GM21825 (cell line): ENCODE data around the gene ZBTB1.
"Not testable (repeated sequence)": the region's sequence is repeated elsewhere in the genome, so short reads cannot be mapped to it uniquely, and the experiment has no call there.

Experiments
- ATAC-seq: cut with Tn5 transposase; IDR thresholded peaks from one replicate; pipeline ENCODE4 v1.9.1; 2021; ENCODE audit warnings: mild to moderate bottlenecking, moderate library complexity; ENCODE audit not compliant: unreplicated experiment

The ZBTB1 gene

DNA sequence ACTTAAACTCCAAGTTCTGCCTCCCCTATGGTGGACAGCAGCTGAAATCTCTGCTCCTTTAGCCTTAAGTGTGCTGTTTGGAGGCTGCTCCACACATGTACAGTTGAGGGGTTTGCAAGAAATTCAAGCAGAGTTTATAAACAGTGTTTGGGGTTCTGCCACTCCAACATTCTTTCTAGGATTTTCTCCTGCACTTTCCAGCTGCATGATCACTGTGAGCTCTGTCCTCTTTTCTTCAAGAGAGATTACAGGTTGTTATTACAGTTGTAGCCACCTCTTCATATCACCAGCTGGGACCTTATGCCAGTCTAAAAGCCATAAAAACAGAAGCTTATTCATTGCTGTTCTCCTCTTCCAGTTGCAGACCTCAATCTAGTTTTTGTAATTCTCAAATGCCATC lies 9.3 kb upstream of the ZBTB1 start:
- ATAC-seq: no peak

DNA sequence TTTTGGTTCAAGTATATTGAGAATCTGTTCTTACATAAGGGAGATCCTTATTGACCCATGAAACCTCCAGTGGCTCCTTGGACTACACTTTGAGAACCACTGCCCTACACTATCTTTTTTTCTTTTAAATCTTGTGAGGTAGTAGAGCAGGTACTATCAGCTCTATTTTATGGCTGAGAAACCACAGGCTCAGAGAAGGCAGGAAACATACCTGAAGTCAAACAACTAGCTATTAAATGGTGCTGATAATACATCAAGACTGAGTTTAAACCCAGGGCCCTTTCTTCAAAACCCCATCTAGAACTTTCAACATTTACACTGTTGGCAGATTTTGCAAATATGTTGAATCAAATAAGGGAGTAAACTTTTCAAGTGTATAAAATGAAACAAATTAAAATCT lies 7.8 kb upstream of the ZBTB1 start:
- ATAC-seq: no peak

DNA sequence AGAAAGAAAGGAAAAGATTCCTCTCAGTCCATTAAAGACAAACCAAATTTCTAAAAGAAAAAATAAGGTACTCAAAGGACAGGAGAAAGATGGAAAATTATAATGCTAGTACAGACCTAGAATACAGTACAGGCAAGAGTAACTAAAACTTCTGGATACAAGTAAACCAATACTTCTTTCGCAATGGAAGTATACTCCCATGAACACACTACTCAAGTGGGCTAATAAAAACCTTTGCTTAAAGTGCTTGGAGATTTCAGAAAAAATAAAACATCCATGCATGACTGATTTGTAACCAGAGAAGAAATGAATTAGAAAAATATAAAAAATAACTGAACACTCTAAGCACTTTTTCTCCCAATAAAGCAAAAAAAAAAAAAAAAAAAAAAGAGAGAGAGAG lies 4.5 kb upstream of the ZBTB1 start:
- ATAC-seq: no peak

DNA sequence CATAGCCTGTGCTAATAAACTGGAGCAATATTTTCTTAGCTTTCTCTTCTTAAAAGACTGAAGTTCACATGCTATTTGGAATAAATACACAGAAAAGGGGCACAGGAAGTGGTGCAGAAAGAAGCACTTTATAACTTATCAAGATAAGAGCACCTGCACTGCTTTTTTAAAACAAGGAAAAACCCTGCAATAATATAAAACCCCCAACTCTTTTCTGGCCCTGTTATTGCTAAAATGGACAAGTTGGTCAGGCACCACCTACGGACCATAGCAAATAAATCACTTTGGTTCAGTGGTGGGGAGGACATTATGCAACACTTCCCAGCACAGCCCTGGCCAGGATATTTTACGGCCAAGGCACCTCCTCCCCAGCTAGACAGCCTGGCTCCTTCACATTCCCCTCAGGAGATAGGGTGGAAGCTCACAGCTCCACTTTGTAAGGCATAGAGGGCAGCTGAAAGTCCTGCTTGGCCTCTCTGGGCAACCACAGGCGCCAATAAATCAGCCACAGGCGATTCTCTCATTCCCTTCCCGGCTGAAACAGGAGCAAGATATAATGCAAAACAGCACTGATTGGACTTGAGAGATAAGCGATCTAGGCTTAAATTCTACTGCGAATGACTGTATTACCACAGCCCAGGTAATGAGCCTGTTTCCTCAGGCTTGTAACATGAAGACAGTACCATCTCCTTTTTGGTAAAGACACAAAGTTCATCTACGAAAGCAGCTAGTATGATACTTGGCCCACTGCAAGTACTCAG lies 3.0 kb upstream of the ZBTB1 start:
- ATAC-seq: no peak

DNA sequence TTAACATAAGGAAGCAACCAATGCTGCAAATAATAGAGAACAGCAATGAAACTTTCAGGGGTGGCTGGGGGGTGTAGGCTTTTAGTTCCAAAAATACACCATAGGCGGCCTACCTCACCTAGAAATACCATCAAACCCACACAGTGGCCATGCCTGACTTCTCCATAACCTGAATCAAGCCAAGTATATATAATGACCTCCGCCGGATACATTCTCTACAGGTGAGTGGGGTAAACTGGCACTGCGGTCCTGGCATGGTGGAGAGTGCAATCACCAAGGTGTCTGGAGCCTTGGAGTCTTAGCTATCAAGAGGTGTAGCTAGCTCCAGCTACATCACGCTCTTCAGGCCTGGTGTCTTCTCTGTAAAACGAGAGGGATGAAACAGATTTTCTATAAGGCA lies 2.1 kb upstream of the ZBTB1 start:
- no peak for ATAC-seq

DNA sequence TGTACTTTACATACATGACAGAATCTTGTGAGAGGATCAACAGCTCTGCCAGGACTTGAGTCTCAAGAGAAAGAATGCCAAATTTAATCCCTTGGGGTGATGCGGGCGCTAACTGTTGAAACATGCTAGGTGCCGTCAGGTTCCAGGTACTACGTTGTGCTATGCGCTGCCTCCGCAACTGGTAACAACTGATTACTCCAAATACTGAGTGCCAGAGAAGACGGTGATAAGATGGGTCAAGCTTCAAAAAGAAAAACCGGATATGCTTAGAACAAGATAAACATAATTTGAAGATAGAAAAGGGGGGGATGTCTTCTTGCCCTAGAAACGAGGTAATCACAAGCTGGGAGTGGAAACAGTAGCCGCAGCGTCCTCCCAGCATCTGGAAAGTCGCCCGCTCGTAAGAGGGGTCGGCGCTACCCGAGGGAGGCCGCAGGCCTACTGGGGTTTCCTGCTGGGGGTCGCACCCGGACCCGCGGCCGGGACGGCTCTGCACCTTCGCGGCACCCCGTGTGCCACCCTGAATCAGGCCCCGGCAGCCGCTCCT lies 1.6 kb upstream of the ZBTB1 start:
- peak; percentile 2 for ATAC-seq

DNA sequence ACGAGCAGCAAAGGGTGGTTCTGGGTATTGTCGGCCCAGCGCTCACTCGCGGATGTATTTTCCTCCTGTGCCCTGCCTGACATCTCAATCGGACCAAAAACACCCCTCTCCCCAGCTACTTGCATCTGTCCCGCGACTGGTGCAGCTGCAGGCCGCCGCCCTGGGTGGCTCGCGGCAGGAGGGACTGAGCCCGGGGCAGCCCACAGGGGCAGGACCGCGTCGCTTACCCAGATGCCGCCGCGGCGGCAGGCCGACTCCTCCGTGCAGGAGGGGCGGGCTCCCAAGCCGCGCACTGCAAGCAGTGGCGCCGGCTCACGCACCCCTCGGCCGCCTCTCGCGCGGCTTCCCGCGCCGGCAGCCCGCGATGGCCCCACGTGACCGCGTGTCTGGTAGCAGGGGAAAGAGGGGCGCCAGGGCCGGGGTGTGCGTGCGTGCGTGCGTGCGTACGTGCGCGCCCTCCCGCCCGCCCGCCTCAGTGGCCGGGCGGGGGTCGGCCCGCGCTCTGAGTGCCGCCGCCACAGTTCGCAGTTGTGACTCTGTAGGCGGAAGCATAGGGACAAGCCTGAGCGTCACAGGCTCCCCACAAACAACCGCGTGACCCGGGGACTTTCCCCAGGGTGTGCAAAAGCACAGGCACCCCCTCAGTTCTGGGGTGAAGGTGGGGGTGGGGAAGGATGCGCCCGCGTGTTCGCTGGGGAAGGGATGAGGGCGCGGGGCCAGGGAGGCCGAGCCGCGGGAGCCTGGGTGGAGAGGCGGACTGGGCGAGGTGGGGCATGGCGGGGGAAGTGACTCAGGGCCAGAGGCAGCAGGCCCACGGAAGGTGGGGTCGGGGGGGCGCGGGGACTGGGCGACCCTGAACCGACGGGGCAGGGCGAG lies 898 bp upstream of the ZBTB1 start, which contains the start of gene ZBTB25:
ZBTB25 (minus strand) TSS at position 405 of the 876 bp plus-strand sequence. CDS start 13,305 bp downstream, outside the sequence.
- ATAC-seq: peak; percentile 56

DNA sequence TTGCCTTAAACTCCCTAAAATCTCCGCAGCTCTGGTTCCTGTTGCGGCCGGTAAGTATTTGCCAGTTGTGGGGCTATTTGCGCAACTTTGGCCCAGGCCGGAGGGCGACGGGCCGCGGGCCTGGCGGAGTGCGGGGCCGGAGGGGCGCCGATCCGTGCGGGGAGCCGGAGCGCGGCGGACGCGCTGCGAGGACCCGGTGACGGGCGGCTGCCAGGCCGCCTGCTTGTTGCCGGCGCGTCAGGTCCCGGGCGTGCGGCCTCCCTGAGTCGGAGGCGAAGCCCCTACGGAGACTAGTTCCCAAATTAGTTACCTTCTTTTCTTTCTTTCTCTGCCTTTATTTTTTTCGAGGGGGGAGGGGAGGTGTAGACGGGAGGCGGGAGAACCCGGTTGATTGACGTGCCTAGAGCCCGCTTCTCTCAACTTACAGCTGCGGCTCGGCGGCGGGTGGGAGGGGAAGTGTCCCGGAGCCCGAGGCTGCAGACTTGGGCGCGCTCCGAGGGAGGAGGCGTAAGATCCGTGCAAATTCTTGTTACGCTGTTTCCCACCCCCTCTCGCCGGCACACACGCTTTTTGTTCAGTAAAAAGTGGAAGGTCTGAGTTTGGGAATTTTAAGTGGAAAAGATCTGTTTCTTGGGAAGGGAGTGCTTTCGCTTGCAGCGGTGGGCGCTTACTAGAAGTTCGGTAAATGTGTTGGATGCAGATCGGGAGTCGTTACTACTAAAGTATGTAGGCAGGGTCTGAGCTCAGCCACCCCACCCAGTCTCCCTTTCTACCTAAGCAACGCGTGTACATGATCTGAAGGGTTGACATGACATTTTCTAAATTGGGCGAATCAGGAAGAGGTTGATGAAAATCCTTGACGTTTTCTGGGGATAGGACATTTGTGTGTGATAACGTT lies 576 bp downstream of the ZBTB1 start:
- ATAC-seq: peak; percentile 24

DNA sequence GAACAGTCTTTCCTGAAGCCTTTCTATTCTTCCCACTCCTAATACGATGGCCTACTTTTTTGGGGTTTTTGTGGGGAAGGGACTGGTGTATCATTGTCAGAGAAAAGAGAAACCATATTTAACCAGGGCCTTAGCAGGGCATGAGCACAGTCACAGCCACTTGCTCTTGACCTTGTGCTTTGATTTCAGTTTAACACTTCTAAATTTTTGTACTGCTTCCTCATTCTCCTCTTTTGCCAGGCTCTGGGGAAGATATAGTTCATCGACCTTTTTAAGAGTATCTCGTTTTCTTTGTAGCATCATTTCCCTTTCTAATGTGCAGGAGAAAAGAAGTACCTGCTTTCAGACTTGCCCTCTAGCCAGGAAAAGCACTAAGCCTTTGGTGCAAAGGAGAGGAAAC lies 2.2 kb downstream of the ZBTB1 start:
- ATAC-seq: no peak

DNA sequence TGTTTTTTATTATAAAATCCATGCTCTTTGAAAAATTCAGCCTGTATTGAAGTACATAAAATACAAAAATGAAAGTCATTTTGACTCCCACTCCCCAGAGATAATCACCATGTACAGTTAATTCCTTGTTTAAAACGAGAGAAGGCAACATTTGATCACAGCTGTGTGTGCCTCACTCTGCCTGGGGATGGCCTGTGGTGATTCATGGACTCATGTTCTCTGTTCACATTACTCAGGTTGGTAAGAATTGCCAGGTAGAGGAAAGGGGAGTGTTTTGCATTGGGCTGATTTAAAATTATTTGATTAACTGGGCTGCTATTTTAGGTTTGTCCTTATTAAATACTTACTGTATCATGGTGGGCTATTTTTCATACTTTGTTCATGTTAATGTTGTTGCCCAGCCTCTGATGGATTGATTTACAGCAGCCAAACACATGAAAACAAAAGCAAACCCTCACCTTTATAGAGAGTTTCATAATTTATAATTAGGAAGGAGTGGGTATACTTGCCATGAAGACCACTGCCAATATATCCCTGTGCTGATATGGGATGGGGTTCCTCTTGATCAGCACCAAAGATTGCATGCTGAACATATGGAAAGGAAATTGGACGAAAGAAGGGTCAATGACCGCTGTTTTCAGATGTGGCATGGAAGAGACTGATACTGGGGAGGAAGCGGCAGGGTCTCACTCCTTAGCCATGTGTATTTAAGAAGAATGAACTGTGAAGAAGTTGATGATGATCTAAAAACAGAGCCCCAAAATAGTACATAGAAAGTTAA lies 3.0 kb downstream of the ZBTB1 start:
- ATAC-seq: no peak

DNA sequence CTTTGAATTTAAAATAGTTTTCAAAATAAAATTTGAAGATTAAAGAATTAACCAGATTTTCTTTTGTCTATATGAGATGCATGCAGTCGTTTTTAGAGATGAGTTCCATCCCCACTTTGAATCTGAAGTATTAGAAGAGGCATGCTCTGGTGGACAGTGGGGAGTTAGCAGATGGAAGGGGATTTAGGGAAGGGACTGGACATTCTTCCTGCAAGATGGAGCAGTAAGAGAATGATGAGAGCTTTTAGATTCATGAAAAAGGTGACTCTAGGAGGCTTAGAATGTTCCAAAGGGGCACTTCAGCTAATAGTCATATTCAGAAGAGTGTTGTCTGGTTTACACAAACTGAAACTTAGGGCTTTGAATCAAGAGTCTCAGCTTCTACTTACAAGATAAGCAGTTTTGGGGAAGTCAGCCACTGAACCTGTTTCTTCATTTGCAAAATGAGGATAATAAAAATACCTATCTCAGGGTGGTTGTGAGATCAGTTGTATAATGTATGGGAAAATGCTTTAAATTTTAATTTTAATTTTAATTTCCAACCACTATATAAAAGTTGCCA lies 3.7 kb downstream of the ZBTB1 start:
- no peak for ATAC-seq

DNA sequence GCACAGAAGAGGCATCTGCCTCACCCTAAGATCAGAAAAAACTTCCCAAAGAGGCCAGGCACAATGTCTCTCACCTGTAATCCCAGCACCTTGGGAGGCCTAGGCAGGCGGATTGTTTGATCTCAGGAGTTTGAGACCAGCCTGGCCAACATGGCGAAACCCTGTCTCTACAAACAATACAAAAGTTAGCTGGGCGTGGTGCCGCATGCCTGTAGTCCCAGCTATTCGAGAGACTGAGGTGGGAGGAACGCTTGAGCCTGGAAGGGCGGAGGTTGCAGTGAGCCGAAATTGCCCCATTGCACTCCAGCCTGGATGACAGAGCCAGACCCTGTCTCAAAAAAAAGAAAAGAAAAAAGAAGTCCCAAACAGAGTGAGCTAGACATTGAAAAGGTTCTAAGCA lies 4.5 kb downstream of the ZBTB1 start:
- no peak for ATAC-seq

DNA sequence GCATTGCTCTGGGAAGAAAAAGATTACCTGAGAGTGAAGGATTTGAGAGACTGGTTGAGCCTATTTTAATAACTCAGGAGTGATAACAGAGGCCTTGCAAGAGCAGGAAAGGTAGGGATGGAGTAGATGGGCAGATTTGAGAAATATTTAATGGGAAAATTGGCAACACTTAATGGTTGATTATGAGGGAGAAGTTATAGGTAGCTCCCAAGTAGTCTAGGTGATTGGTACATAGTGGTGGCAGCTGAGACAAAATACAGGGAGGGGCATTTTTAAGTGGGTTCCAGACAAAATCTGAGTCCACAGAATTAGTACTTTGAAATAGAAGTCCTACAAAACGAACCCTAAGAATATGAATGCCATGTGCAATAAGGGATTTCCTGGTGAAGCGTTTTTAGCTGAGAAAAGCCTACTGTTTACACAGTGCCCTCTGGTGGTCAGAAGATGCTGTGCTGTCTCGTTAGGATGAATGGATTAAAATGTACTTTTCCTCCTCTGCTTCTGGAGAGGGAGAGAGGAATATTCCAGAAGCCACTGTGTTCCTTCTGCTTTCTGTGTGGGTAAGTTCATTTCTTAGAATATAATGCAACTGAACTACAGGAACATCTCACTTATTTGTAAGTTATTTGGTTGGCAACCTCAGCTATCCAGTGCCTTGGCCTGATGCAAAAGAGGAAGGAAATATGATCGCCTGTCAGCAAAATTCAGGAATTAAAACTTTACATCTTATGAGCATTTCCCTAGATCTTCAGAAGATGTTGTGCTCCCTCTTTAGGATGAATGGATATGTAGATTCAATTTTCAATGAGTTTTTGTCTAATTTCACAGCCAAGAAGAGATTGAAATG lies 6.5 kb downstream of the ZBTB1 start:
- ATAC-seq: no peak

DNA sequence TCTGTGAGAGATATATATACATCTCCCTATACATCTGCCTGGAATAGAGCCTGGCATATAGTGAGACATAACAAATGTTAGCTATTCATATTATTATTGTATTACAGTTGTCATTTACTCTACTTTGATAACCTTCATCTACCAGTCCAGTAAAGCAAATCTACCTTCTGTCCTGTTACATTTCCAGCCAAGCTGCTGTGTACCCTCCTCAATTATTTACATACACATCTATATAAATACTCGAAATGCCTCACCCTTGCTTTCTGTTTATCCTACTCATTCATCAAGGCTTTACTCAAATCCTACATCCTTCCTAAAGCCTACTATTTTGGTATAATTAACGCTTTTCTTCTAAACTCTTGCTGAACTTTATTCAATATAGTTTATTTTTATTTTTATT lies 8.7 kb downstream of the ZBTB1 start:
- ATAC-seq: no peak

DNA sequence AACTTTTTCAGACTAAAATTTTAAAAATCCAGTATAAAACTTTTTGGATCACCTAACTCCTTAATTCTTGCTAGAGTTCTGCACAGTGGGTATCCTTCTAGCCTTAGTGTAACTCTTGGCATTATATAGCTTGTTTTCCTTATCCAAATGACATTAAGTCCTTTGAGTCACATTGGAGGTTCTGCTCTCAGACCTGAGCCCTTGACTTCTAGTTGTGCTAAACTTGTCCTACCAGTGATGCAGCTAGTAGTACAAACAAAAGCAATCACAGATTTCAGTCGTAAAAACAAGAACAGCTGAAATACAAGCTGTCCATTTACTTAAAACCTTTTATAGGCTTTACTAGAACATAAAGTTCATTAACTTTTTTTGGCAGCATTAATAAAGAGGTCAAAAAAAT lies 10.5 kb downstream of the ZBTB1 start:
- no peak for ATAC-seq

DNA sequence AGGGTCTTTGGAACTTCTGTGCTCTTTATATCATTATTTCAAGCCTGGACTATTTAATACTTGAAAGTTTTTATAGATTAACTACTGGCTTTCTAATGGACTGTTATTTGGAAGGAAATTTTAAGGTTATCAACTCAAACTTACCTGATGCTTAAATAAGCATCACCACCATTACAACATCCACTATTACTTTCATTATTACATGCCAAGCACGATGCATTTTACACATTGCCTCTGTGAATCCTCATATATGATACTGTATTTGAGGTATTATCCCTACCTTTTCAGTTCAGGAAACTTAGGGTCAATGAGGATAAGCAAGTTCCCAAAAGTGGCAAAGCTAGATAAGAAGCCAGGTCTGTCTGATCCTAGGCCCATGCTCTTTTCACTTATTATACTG lies 12.4 kb downstream of the ZBTB1 start:
- no peak for ATAC-seq

DNA sequence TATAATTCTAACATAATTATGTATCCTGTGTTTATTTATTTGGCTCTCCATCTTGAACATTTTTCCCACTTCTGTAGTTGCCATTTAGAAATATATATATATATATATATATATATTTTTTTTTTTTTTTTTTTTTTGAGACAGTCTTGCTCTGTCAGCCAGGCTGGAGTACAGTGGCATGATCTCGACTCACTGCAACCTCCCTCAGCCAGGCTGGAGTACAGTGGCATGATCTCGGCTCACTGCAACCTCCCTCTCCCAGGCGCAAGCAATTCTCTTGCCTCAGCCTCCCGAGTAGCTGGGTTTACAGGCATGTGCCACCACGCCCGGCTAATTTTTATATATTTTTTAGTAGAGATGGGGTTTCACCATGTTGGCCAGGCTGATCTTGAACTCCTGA lies 13.1 kb downstream of the ZBTB1 start:
- not testable (repeated sequence) for ATAC-seq

DNA sequence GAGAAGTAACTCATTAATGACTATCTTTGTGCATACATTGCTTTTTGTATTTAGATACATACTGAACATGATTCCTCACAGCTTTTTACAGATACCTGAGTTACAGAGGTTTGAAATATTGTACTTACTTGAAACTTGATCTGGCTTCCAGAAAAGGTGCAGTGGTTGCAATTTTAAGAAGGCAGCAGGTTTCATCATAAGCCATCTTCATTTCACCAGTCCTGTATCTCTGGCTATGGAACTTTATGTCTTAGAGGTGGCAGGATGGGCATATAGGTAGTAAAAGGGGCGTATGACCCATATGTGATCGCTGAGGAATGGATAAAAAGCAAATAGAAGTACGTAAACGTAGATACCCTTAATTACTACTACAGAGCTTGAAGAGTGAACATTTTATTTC lies 13.7 kb downstream of the ZBTB1 start:
- no peak for ATAC-seq

DNA sequence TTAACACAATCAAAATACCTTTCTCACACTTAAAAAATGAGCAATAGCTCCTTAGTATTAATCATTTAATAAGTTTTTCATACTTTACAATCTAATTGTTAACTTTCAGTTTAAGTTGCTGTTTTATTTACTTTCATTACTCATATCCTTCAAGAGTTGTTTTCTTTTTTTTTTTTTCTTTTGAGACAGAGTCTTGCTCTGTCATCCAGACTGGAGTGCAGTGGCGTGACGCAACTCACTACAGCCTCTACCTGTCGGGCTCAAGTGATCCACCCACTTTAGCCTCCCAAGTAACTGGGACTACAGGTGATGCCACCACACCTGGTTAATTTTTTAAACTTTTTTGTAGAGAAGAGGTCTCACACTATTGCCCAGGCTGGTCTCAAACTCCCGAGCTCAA lies 16.1 kb downstream of the ZBTB1 start:
- ATAC-seq: no peak
